ENCODE results near the gene BCL2L15.

BCL2L15 gene

DNA sequence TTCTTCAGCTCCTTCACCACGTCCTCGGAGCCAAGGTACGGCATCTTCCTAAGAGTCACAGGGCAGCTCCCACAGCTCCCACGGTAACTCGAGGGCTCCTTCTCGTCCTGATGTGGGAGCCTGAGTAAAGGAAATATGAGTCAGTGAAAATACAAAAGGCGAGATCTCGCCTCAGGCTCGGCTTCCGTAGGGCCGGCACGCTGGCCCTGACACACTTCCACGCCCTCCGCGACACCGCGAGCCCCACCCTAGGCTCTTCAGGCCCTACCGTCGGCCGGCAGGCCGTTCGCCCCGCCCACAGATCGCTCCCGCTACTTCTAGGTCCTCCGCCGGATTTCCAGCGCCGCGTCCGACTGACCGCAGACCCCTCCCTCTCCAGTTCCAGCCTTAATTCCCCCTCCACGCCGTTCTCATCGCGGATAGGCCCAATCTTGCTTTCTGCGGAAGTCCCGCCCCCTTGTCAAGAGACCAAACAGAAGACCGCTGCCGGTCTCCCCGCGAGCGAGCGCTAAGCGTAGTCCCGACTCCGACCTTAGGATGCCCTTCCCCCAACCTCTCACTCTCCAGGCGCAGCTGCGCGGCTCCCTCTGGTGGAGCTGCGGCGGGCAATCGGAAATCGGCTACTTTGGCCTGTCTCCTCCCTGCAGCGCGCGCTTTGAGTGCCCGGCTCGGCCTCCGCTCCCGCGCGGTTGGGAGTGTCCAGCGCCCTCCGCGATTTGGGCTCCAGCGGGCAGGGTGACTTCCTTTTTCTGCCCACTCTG, 17.5 kb upstream of the BCL2L15 start, which contains the start of the genes AP4B1 and DCLRE1B:
AP4B1 (minus strand) TSS at position 126 of the 761 bp plus-strand sequence; CDS start at position 44, 82 bp downstream.
DCLRE1B (plus strand) TSS at position 653 of the 761 bp plus-strand sequence. CDS start 261 bp downstream, outside the sequence.
- DNase-seq: peak; percentile 98

DNA sequence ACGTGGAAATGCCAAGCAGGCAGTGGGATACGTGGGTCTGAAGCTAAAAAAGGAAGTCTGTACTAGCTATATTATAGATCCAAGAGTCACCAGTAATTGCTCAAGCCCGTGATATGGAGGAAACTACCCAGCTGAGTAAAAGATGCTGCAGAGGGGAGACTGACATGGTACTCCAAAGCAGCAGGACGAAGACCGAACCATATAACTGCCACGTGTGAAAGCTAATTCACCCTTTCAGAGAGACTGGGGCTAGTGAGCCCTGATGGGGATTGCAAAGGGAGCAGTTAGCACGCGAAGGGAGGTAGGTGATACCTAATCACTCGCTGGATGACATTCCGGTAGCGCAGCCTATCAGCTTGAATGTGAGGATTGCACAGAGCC, 16.9 kb upstream of the BCL2L15 start:
- DNase-seq: peak; percentile 65

GRCh38 chr1:113903501-113904292, 16.3 kb upstream of the BCL2L15 start:
- DNase-seq: no peak

DNA sequence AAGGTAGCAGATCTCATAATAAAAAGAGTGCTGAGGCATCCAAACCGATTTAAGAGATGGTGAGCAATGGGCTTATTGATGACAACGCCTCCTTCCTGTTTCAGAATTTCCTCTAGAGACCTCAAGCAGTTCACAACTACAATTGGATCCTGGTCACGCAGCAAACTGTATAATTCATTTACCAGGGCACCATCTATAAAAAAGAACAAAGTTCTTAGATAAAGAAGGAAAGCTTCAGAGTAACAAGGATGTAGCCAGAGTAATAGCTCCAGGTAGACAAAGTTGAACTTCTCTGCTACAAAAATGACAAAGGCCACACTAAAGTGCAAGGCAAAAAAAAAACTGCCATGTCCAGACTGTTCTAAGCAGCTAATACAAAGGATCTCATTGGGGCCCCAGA, 13.8 kb upstream of the BCL2L15 start:
- no peak for DNase-seq

DNA sequence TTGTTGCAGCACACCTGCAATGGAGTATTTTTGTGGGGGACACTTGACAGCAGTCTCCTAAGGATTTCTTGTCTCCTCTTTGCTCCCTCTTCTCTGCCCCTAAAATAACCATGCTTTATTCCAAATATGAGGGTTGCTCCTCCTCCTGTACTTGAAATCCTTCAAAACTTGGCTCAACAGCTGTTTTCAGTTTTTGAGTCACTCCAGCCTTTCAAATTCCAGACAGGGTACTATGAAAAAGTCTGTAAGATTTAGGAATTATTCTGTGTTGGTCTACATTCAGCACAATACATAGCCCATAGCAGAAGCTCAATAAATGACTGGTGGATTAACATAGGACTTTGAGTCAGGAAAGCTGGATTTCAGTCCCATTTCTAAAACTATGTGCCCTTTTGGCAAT, 11.7 kb upstream of the BCL2L15 start:
- no peak for DNase-seq

- no peak for DNase-seq
These were observed 10.9 kb upstream of the BCL2L15 start for GRCh38 chr1:113898241-113898814.

- no peak for DNase-seq
These were observed 8.6 kb upstream of the BCL2L15 start for GRCh38 chr1:113895961-113896360.

DNA sequence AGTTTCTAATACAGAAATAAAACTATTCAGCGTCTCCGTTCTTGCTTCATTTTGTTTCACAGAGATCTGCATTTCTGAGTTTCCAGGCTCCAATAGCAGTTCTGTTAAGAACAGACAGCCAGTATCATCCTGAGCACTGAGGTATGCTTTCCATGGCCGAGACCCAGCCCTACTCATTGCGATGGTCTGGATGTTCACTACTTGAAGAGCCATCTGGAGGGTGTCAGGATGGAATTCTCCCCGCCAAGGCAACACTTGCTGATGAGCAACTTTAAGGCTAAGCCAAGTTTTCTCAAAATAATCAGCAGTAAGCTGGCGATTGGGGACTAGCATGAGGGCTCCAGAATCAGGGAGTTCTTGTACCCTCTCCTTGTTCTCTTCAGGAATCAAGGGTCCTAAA, 7.7 kb upstream of the BCL2L15 start:
- no peak for DNase-seq

GRCh38 chr1:113893267-113893666, 5.9 kb upstream of the BCL2L15 start:
- no peak for DNase-seq

DNA sequence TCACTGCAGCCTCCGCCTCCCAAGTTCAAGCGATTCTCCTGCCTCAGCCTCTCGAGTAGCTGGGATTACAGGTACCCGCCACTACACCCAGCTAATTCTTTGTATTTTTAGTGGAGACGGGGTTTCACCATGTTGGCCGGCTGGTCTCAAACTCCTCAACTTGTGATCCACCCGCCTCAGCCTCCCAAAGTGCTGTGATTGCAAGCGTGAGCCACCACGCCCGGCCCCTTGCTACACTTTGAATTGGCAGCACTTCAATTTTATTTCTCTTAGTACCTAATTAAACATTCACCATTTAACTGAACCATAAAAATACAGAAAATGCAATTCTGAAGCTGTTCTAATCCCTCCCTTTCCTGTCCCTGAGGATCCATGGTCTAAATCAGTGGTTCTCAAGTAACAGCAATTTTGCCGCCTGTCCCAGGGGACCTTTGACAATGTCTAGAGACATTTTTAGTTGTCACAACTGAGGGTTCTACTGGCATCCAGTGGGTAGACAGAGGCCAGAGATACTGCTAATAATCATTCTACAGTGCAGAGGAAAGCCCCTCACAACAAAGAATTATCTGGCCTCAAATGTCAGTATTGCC, 4.3 kb upstream of the BCL2L15 start:
- no peak for DNase-seq

DNA sequence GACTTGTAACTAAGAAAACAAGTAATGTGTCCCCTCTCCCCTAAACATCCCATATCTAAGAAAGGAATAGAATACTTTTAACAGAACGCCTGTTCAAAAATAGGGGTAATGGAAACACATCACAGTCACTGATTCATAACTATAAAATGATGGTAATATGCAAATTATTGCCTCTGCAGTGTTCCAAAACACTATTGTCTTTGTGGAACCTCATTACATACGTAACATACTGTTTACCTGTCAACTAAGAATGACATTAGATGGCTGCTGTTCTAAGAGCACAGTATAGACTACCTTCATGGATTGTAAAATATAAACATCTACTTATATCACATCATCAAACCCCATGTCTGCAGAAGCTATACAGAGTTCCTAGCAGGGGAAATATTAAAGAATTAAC, 3.4 kb upstream of the BCL2L15 start:
- no peak for DNase-seq

GRCh38 chr1:113886417-113887401, 672 bp downstream of the BCL2L15 start:
- DNase-seq: no peak

DNA sequence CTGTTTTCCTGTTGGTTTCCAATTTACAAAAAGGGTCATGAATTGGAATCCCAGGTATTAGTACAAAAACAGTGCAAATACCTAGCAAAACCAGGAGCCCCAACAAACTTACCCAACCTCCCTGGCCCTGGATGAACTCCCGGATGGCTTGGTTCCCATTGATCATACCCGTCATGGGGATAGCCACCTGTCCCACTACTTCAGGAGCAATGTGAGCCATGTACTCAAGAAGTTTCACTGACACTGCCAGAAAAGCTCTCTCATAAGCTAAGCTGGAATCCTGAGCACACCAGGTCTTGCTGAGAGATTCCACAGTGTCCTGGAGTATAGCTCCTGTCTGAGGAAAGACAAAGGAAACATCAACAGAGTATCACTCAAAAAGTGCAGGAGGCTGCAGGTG, 5.7 kb downstream of the BCL2L15 start:
- no peak for DNase-seq

DNA sequence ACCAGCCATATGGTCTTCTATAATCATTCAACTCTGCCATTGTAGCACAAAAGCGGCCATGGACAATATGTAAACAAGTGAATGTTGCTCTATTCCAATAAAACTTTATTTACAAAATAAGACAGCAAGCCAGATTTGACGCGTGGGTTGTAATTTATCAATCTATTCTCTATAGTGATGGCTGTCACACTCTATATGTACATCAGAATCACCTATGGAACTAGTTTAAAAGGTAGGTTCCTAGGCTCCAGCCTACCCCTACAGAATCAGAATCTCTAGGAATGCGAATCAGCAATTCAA, 7.7 kb downstream of the BCL2L15 start:
- DNase-seq: no peak

- no peak for DNase-seq
These were observed 11.2 kb downstream of the BCL2L15 start for GRCh38 chr1:113876176-113876575.

- DNase-seq: no peak
These were observed 11.7 kb downstream of the BCL2L15 start for GRCh38 chr1:113875714-113876113.

DNA sequence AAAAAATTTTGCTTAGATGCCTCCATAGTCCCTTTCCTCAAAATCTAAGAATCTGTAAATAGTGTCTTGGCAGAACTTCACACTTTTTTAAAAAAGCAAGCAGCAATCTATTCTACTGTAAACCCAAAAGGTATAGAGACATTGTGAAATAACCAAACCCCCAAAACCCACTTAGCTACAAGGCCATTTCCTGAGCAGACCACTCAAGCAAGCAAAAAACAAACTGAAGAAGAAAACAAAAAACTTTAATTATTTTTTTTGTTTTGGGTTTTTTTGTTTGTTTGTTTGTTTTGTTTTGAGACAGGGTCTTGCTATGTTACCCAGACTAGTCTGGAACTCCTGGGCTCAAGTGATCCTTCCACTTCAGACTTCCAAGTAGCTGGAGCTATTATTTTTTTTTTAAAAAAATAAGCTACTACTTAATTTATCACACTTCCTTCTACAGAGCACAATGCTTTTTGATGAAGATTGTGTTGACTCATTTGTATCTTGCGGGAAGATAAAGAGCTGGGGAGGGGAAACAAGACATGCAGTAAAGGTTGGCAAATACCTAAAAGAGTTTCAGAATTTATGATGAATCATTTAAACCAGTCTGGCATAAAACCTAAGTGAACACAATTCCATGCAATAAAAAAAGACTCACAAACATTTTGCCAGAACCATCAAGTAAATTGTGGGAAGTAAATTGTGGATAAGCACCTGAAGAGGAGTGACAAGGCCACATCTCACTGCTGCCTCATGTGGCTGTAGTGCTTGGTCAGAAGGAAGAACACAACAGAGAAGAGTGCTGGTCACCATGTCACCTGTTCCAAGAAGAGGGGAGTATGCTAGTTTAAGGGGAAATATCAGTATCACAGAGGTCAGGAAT, 13.1 kb downstream of the BCL2L15 start:
- no peak for DNase-seq

DNA sequence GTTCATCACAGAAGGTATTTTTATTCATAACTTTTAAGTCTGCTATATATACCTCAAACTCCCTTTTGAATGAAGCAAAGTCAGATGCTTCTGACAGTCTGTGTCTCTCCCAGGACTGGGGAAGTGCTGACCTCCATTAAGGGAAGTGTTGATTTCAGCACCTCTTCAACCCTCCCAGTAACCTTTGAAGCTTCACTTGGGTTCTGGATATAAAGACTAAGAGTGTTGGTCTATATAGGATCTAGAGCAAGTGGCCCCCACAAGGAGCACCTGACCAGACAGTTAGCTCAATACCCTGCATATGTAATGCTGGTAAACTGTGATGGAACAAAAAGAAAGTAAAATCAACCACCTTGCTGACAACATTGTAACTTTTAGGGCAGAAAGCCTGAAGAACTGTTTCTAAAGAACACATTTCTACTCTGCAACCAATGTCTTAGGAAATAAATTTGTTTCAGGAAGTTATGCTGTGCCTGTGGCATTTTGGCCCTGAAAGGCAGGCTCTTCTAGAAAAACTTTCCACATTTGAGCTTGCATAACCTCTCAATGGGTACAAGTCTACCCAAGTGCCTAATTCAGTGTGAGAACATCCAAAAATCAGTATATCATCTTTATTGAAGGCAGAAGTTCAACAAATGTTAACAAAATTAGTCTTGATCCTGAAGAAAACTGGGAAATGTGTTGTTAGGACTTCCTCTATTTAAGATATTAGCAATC, 15.0 kb downstream of the BCL2L15 start:
- no peak for DNase-seq

DNA sequence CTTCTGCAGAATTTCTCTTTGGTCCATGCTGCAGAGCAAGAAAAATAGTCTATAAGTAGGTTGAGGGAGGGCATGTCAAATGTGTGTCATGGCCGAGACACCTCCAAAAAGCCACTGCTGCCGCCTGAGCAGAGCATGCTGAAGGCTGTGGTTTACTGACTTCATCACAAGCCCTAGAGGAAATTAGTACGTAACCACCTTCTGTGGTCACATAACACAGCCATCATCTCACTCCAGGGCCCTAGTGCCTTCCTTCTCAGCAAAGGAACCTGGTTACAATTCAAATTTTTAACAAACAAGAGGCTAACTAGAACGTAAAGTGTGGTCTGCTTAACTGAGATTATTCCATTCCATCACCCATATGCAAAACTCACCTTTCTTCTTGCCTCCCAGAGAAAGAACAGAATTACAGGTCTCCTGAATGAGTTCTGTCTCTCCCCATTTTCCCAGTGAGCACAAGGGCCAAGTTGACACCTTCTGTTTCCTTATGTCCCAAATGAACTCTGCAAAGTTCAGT, 15.7 kb downstream of the BCL2L15 start, which contains the start of gene PTPN22:
PTPN22 (minus strand) TSS at position 116 of the 517 bp plus-strand sequence.
- no peak for DNase-seq

- DNase-seq: no peak
These were observed 16.6 kb downstream of the BCL2L15 start for GRCh38 chr1:113870778-113871177.

Measured in NCI-H2227 treated with DMSO at 0.1 percent for 48 hours (cell line).